AG04449 (cell line): Measurements from ENCODE around the gene ROBO1.

ENCODE experiments used
- CTCF ChIA-PET: fragments of 350-600 bp; formaldehyde crosslinking; extraction: SDS; loops from one replicate; lab custom pipeline; 2021; ENCODE audit warnings: antibody characterized with exemption; lab: Yijun Ruan, JAX
- POLR2A ChIA-PET: fragments of 400-600, 350-600 bp; formaldehyde crosslinking; extraction: SDS; loops from one replicate; lab custom pipeline; 2020; ENCODE audit warnings: antibody characterized with exemption, inconsistent platforms; lab: Yijun Ruan, JAX
- DNase-seq: peaks from one replicate; pipeline ENCODE4 v3.0.0-alpha.2; 2010; ENCODE audit warnings: low read depth, low spot score
- H3K4me3 ChIP-seq: 2 replicates; pipeline ENCODE4 v1.5.1; 2011; ENCODE audit warnings: low read depth, mild to moderate bottlenecking, control low read depth, low read length
- CTCF ChIP-seq: IDR thresholded peaks from one replicate; pipeline ENCODE4 v1.5.1; 2011; ENCODE audit warnings: mild to moderate bottlenecking, moderate library complexity, low read length, control low read depth, inconsistent platforms; ENCODE audit not compliant: insufficient read depth; ENCODE audit errors: missing control alignments

ROBO1 gene

GRCh38 chr3:79670178-79670577 is 97.6 kb downstream of the ROBO1 start:
- ChIA-PET CTCF (no interaction called here), POLR2A (no interaction called here)
- DNase-seq, result no peak
- no peak overlapping the region for H3K4me3 ChIP-seq
- no peak for TF ChIP-seq CTCF

- ChIA-PET POLR2A (no interaction called here), CTCF (no interaction called here)
- no peak for TF ChIP-seq CTCF
- DNase-seq, result no peak
- H3K4me3 ChIP-seq, result no peak overlapping the region
These were observed 103.3 kb downstream of the ROBO1 start for GRCh38 chr3:79664455-79664854.

- ChIA-PET CTCF (no interaction called here), POLR2A (no interaction called here)
- TF ChIP-seq CTCF, result no peak
- no peak for DNase-seq
- H3K4me3 ChIP-seq, result no peak overlapping the region
These were observed 105.9 kb downstream of the ROBO1 start for GRCh38 chr3:79661896-79662295.

GRCh38 chr3:79657076-79657475 is 110.7 kb downstream of the ROBO1 start:
- TF ChIP-seq CTCF, result no peak
- ChIA-PET POLR2A (no interaction called here), CTCF (no interaction called here)
- no peak overlapping the region for H3K4me3 ChIP-seq
- DNase-seq, result no peak

GRCh38 chr3:79654019-79654418 is 113.8 kb downstream of the ROBO1 start:
- DNase-seq, result no peak
- TF ChIP-seq CTCF, result no peak
- ChIA-PET POLR2A (no interaction called here), CTCF (no interaction called here)
- H3K4me3 ChIP-seq, result no peak overlapping the region

GRCh38 chr3:79653266-79653830 is 114.5 kb downstream of the ROBO1 start:
- DNase-seq, result no peak
- H3K4me3 ChIP-seq, result no peak overlapping the region
- ChIA-PET POLR2A (no interaction called here), CTCF (no interaction called here)
- no peak for TF ChIP-seq CTCF
